Measurements from ENCODE around the gene REM2.
"Not testable (repeated sequence)": the region's sequence is repeated elsewhere in the genome, so short reads cannot be mapped to it uniquely, and the experiment has no call there.

The REM2 gene

DNA sequence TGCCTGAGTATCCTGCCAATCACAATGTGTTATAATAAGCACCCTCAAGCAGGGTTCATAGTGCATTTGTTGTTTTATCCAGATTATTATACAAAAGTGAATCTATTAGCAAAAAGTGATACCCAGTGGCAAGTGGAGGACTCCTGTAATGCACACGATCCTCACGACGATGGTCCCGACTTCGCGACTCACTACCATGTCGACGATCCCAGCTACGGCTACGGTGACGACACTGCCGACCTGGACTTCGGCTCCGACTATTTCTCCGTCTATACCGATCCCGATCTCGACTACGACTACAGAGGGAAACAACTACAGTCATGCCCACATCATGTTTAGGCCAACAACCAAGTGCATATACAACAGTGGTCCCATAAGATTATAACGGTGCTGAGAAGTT is 23.1 kb downstream of the REM2 start:
- no peaks in the 10 kb centered on the region for H3K27me3 ChIP-seq
- peaks cover 100% of the 10 kb centered on the region for H3K36me3 ChIP-seq
- no peak overlapping the region for H3K4me3 ChIP-seq (ENCODE audit: low read depth in 1 of 2, low read length in 1 of 2)
- H3K27ac ChIP-seq: no peak overlapping the region
- H3K9me3 ChIP-seq: no peaks in the 10 kb centered on the region
- peaks cover 6 to 8% of the 10 kb centered on the region in 2 experiments for H3K4me1 ChIP-seq (ENCODE audit: control insufficient read depth in 1 of 2, insufficient read depth in 1 of 2, low read depth in 1 of 2, low read length in 1 of 2)
- TF ChIP-seq, protein P1, sequence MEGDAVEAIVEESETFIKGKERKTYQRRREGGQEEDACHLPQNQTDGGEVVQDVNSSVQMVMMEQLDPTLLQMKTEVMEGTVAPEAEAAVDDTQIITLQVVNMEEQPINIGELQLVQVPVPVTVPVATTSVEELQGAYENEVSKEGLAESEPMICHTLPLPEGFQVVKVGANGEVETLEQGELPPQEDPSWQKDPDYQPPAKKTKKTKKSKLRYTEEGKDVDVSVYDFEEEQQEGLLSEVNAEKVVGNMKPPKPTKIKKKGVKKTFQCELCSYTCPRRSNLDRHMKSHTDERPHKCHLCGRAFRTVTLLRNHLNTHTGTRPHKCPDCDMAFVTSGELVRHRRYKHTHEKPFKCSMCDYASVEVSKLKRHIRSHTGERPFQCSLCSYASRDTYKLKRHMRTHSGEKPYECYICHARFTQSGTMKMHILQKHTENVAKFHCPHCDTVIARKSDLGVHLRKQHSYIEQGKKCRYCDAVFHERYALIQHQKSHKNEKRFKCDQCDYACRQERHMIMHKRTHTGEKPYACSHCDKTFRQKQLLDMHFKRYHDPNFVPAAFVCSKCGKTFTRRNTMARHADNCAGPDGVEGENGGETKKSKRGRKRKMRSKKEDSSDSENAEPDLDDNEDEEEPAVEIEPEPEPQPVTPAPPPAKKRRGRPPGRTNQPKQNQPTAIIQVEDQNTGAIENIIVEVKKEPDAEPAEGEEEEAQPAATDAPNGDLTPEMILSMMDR (IDR thresholded peaks at IDR 0.05): no peak

GRCh38 chr14:22907429-22907828 is 24.4 kb downstream of the REM2 start:
- H3K4me3 ChIP-seq (ENCODE audit: low read depth in 1 of 2, low read length in 1 of 2): no peak overlapping the region
- peaks cover 6 to 8% of the 10 kb centered on the region in 2 experiments for H3K4me1 ChIP-seq (ENCODE audit: control insufficient read depth in 1 of 2, insufficient read depth in 1 of 2, low read depth in 1 of 2, low read length in 1 of 2)

DNA sequence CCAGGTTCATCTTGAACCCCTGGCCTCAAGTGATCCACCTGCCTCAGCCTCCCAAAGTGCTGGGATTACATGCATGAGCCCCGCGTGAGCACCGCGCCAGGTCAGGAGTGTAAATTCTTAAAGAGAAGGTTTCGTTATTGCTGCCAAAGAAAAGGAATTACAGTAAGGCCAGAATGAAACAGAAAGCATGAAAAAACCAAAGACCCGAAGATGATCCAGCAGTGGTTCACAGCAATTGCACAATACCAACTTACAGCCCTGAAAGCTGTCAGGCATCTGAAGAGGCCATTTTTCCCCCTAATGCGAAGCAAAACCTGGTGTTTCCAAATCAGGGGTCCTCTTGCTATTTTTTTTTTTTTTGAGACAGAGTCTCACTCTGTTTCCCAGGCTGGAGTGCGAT is 25.6 kb downstream of the REM2 start:
- no peaks in the 10 kb centered on the region for H3K27me3 ChIP-seq
- TF ChIP-seq, protein P1 (IDR thresholded peaks at IDR 0.05): no peak
- peak overlapping the region; percentile 61 for H3K27ac ChIP-seq
- peaks cover 86% of the 10 kb centered on the region for H3K36me3 ChIP-seq
- no peaks in the 10 kb centered on the region for H3K9me3 ChIP-seq
- H3K4me3 ChIP-seq (ENCODE audit: low read depth in 1 of 2, low read length in 1 of 2): no peak overlapping the region
- H3K4me1 ChIP-seq (ENCODE audit: control insufficient read depth in 1 of 2, insufficient read depth in 1 of 2, low read depth in 1 of 2, low read length in 1 of 2): peaks cover 8 to 11% of the 10 kb centered on the region in 2 experiments

More at GRCh38 chr14:22907429-22907828, 24.4 kb downstream of the REM2 start:
- Histone ChIP-seq H3K27me3 (no peaks in the 10 kb centered on the region), H3K36me3 (peaks cover 96% of the 10 kb centered on the region), H3K27ac (no peak overlapping the region), H3K9me3 (no peaks in the 10 kb centered on the region)
- TF ChIP-seq, protein P1 (IDR thresholded peaks at IDR 0.05): no peak

DNA sequence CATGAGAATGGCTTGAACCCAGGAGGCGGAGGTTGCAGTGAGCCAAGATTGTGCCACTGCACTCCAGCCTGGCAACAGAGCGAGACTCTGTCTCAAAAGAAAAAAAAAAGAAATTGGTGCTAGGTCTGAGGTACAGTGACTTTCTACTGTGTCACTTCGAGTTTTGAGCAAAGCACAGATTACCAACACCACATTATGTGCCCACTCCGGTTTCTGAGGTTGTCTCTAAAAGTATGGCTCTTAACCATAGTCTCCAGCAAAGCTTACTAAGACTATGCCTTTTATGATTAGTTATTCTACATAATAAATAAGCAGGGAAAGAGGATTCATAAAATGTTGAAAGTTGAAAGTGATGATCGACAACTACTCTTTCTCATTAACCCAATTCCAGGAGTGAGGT is 27.9 kb downstream of the REM2 start:
- TF ChIP-seq, protein P1 (IDR thresholded peaks at IDR 0.05): no peak
- Histone ChIP-seq H3K36me3 (peaks cover 63% of the 10 kb centered on the region), H3K4me3 (ENCODE audit: low read depth in 1 of 2, low read length in 1 of 2) (no peak overlapping the region), H3K9me3 (no peaks in the 10 kb centered on the region), H3K4me1 (ENCODE audit: control insufficient read depth in 1 of 2, insufficient read depth in 1 of 2, low read depth in 1 of 2, low read length in 1 of 2) (peaks cover 30 to 34% of the 10 kb centered on the region in 2 experiments), H3K27ac (peak overlapping the region; percentile 29), H3K27me3 (no peaks in the 10 kb centered on the region)

DNA sequence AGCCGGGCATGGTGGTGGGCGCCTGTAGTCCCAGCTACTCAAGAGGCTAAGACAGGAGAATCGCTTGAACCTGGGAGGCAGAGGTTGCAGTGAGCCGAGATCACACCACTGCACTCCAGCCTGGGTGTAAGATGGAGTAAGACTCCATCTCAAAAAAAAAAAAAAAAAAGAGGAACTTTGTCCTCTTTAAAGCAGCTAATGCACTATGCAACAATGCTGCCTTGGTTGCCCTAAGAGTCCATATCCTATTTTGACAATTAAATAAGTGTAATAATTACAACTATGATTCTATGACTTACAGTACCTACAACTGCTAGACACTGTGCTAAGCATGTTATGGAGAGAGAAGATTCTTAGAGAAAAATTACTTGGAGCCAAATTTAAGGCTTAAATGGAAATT is 31.8 kb downstream of the REM2 start:
- H3K4me1 ChIP-seq (ENCODE audit: control insufficient read depth in 1 of 2, insufficient read depth in 1 of 2, low read depth in 1 of 2, low read length in 1 of 2): peaks cover 51 to 53% of the 10 kb centered on the region in 2 experiments
- H3K9me3 ChIP-seq, H3K27me3 ChIP-seq: not testable (repeated sequence)
- H3K4me3 ChIP-seq (ENCODE audit: low read depth in 1 of 2, low read length in 1 of 2): peak overlapping the region; percentile 65 to 73
- H3K27ac ChIP-seq: peak overlapping the region; percentile 97
- H3K36me3 ChIP-seq: peaks cover 24% of the 10 kb centered on the region

DNA sequence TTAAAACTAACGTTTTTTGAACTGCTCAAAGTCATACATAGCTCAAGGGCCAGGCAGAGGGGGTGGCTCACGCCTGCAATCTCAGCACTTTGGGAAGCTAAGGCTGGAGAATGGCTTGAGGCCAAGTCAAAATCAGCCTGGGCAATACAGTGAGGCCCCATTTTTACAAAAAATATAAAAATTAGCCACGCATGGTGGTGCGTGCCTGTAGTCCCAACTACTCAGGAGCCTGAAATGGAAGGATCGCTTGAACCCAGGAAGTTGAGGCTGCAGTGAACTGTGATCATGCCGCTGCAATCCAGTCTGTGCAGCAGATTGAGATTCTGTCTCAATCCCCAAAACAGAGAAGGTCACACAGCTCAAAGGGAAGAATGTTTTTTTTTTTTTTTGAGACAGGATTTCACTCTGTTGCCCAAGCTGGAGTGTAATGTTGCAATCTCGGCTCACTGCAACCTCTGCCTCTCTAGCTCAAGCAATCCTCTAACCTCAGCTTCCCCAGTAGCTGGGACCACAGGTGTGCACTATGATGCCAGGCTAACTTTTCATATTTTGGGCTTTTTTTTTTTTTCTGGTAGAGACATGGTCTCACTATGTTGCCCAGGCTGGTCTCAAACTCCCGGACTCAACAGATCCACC is 33.0 kb downstream of the REM2 start:
- no peaks in the 10 kb centered on the region for H3K9me3 ChIP-seq
- H3K4me3 ChIP-seq (ENCODE audit: low read depth in 1 of 2, low read length in 1 of 2): peak overlapping the region; percentile 65 to 73
- TF ChIP-seq, protein P1 (IDR thresholded peaks at IDR 0.05): no peak
- peaks cover 12% of the 10 kb centered on the region for H3K36me3 ChIP-seq
- H3K4me1 ChIP-seq (ENCODE audit: control insufficient read depth in 1 of 2, insufficient read depth in 1 of 2, low read depth in 1 of 2, low read length in 1 of 2): peaks cover 59 to 61% of the 10 kb centered on the region in 2 experiments
- H3K27ac ChIP-seq: peak overlapping the region; percentile 97
- H3K27me3 ChIP-seq: no peaks in the 10 kb centered on the region
